CD14-positive monocyte (primary cell): Measurements from ENCODE around the gene INS. TPM values are rescaled to one million over a fixed set of nuclear protein-coding genes. Genes with fewer than 3 reads are reported as not detected.

Experiments used
- DNase-seq, 3 donors: peaks; one replicate each; pipeline ENCODE4 v3.0.0-alpha.2; 2011 to 2022
- H2AFZ ChIP-seq: 2 replicates; pipeline ENCODE4 v1.6.0; 2012; ENCODE audit warnings: mild to moderate bottlenecking, low read depth, low read length, inconsistent platforms; ENCODE audit not compliant: insufficient read depth, poor library complexity, severe bottlenecking
- H3K27ac ChIP-seq, 2 donors: 1 replicate in 1 of 2; 2 replicates in 1 of 2; pipeline ENCODE4 v1.5.1; 2012 to 2013; ENCODE audit warnings: low read length in 2 of 2, control low read depth in 1 of 2, inconsistent platforms in 1 of 2, low read depth in 1 of 2, mild to moderate bottlenecking in 1 of 2
- H3K27me3 ChIP-seq, 2 donors: one replicate each; pipeline versions ENCODE4 v1.6.0 to v1.6.1; 2011 to 2013; ENCODE audit warnings: low read length in 2 of 2; ENCODE audit not compliant: control insufficient read depth in 2 of 2, insufficient read depth in 2 of 2
- H3K36me3 ChIP-seq, 2 donors: replicated peaks in 1 of 2; 1 replicate in 1 of 2; 2 replicates in 1 of 2; pipeline versions ENCODE4 v1.5.1 to v1.6.1; 2012 to 2013; ENCODE audit warnings: low read length in 2 of 2, control low read depth in 1 of 2, inconsistent platforms in 1 of 2, mild to moderate bottlenecking in 1 of 2; ENCODE audit not compliant: insufficient read depth in 2 of 2, control insufficient read depth in 1 of 2
- H3K4me1 ChIP-seq, 2 donors: 1 replicate in 1 of 2; 2 replicates in 1 of 2; pipeline versions ENCODE4 v1.5.1 to v1.6.1; 2012 to 2013; ENCODE audit warnings: low read length in 2 of 2, control low read depth in 1 of 2, inconsistent platforms in 1 of 2, mild to moderate bottlenecking in 1 of 2, moderate library complexity in 1 of 2; ENCODE audit not compliant: insufficient read depth in 2 of 2, control insufficient read depth in 1 of 2
- H3K4me2 ChIP-seq: replicated peaks from 2 replicates; pipeline ENCODE3; 2012; ENCODE audit warnings: low read length, moderate library complexity, mild to moderate bottlenecking; ENCODE audit not compliant: poor library complexity, severe bottlenecking; ENCODE audit errors: extremely low read depth
- H3K4me3 ChIP-seq, 3 experiments: fragments of 200-600 bp in 1 of 3; sonication (generic) in 1 of 3; replicated peaks in 1 of 3; 1 replicate in 2 of 3; 2 replicates in 1 of 3; pipeline ENCODE4 v1.5.1; 2011 to 2013; ENCODE audit warnings: low read length in 3 of 3, mild to moderate bottlenecking in 3 of 3, control low read depth in 2 of 3, low read depth in 2 of 3, inconsistent platforms in 1 of 3, moderate library complexity in 1 of 3
- H3K79me2 ChIP-seq: 2 replicates; pipeline ENCODE4 v1.6.0; 2012; ENCODE audit warnings: mild to moderate bottlenecking, control low read depth, inconsistent platforms, low read length, moderate library complexity; ENCODE audit not compliant: insufficient read depth
- H3K9ac ChIP-seq: 2 replicates; pipeline ENCODE4 v1.6.0; 2017; ENCODE audit warnings: low read length, mild to moderate bottlenecking; ENCODE audit not compliant: insufficient read depth, poor library complexity, severe bottlenecking
- H3K9me3 ChIP-seq, 2 donors: replicated peaks in 1 of 2; 1 replicate in 1 of 2; 2 replicates in 1 of 2; pipeline versions ENCODE4 v1.5.1 to v1.6.1; 2012 to 2013; ENCODE audit warnings: low read length in 2 of 2, control low read depth in 1 of 2; ENCODE audit not compliant: control insufficient read depth in 1 of 2, insufficient read depth in 1 of 2
- H4K20me1 ChIP-seq: 2 replicates; pipeline ENCODE4 v1.6.0; 2012; ENCODE audit warnings: mild to moderate bottlenecking, low read length, control low read depth, moderate library complexity; ENCODE audit not compliant: insufficient read depth
- H3K27ac Mint-ChIP-seq, 7 donors: one replicate each; pipeline ENCODE4 v1.8.0; 2020; ENCODE audit warnings: mild to moderate bottlenecking in 7 of 7, mixed read lengths in 7 of 7, moderate library complexity in 6 of 7, inconsistent platforms in 2 of 7
- H3K27me3 Mint-ChIP-seq, 3 donors: one replicate each; pipeline ENCODE4 v1.8.0; 2021 to 2022; ENCODE audit warnings: low read depth in 3 of 3, mild to moderate bottlenecking in 3 of 3, mixed read lengths in 3 of 3, moderate library complexity in 3 of 3, inconsistent platforms in 1 of 3
- H3K36me3 Mint-ChIP-seq, 2 donors: one replicate each; pipeline ENCODE4 v1.8.0; 2020; ENCODE audit warnings: mixed read lengths in 2 of 2, inconsistent platforms in 1 of 2, mild to moderate bottlenecking in 1 of 2
- H3K4me1 Mint-ChIP-seq: one replicate; pipeline ENCODE4 v1.8.0; 2020; ENCODE audit warnings: mild to moderate bottlenecking, mixed read lengths
- H3K4me3 Mint-ChIP-seq, 2 donors: one replicate each; pipeline ENCODE4 v1.8.0; 2020; ENCODE audit warnings: mild to moderate bottlenecking in 2 of 2, mixed read lengths in 2 of 2, moderate library complexity in 1 of 2
- H3K9me3 Mint-ChIP-seq, 7 donors: one replicate each; pipeline ENCODE4 v1.8.0; 2020 to 2022; ENCODE audit warnings: mixed read lengths in 7 of 7, mild to moderate bottlenecking in 6 of 7, moderate library complexity in 6 of 7, inconsistent platforms in 2 of 7
- CTCF ChIP-seq: fragments of 200-600 bp; IDR thresholded peaks from one replicate; pipeline ENCODE4 v1.8.0; 2022; ENCODE audit warnings: antibody characterized with exemption, mild to moderate bottlenecking
- WGBS: methylation state at CpG from one replicate; pipeline ENCODE4 v1.1.5; 2013; ENCODE audit warnings: missing lambda C conversion rate; ENCODE audit not compliant: insufficient coverage; 5-methylcytosine and 5-hydroxymethylcytosine counted together
- intact Hi-C, 2 donors: fragments of 100-400 bp; cut with micrococcal nuclease; formaldehyde crosslinking; loops; one replicate each; pipeline versions ENCODE4 v1.15.0 to v1.15.1; 2023
- polyA plus RNA-seq, 3 donors: library from polyadenylated mRNA; depleted of rRNA in 1 of 3; unstranded in 2 of 3; stranded (reverse) in 1 of 3; fragments of 300-500 nt in 2 of 3; fragments of >200 nt in 1 of 3; fragmentation: Illumina TruSeq in 2 of 3; gene quantifications; 1 replicate in 2 of 3; 2 replicates in 1 of 3; pipeline ENCODE4 v1.2.3, GENCODE V29; 2012 to 2021

The INS gene
- polyA plus RNA-seq, 3 donors = not detected

GRCh38 chr11:2157294-2158040 lies 3.5 kb downstream of the INS start:
- Histone ChIP-seq H2AFZ (no peak overlapping the region), H3K27me3 (no peaks in the 10 kb centered on the region), H3K4me3 (no peak overlapping the region), H4K20me1 (no peaks in the 10 kb centered on the region), H3K9ac (no peak overlapping the region), H3K4me2 (no peak overlapping the region), H3K36me3 (no peaks in the 10 kb centered on the region), H3K9me3 (no peaks in the 10 kb centered on the region), H3K4me1 (no peaks in the 10 kb centered on the region), H3K79me2 (no peaks in the 10 kb centered on the region), H3K27ac (no peak overlapping the region)
- intact Hi-C loops = loop anchor here in 1 of 2 donors (5.0 to 10.0 kb wide), 3 partner anchors 233 to 505 kb away; no protein-coding TSS in a partner anchor
- 79% methylated on average over 13 of the region's 18 CpGs for WGBS
- no peak for TF ChIP-seq CTCF
- Mint-ChIP-seq H3K4me1 (peaks cover 5% of the 10 kb centered on the region), H3K27me3 (peaks cover 0 to 22% (median 3%) of the 10 kb centered on the region in 3 donors), H3K4me3 (no peak overlapping the region), H3K36me3 (no peaks in the 10 kb centered on the region), H3K27ac (peak overlapping the region in 1 of 7 donors; percentile 46), H3K9me3 (peaks cover 0 to 1% (median 0%) of the 10 kb centered on the region in 7 donors)
- no peak for DNase-seq

- intact Hi-C loops = loop anchor here in 1 of 2 donors (5.0 to 10.0 kb wide), 3 partner anchors 232 to 504 kb away; no protein-coding TSS in a partner anchor
- Histone ChIP-seq H3K9me3 (no peaks in the 10 kb centered on the region), H3K27me3 (no peaks in the 10 kb centered on the region), H3K79me2 (no peaks in the 10 kb centered on the region), H3K36me3 (no peaks in the 10 kb centered on the region), H3K4me2 (no peak overlapping the region), H3K27ac (no peak overlapping the region), H4K20me1 (no peaks in the 10 kb centered on the region), H3K9ac (no peak overlapping the region), H2AFZ (no peak overlapping the region), H3K4me1 (peaks cover 3 to 4% of the 10 kb centered on the region in 2 donors), H3K4me3 (no peak overlapping the region)
- Mint-ChIP-seq H3K9me3 (peaks cover 0 to 1% (median 0%) of the 10 kb centered on the region in 7 donors), H3K4me1 (peaks cover 10% of the 10 kb centered on the region), H3K4me3 (no peak overlapping the region), H3K27ac (peak overlapping the region in 1 of 7 donors; percentile 46), H3K36me3 (no peaks in the 10 kb centered on the region), H3K27me3 (peaks cover 0 to 22% (median 3%) of the 10 kb centered on the region in 3 donors)
- 41% methylated on average over 19 of the region's 19 CpGs for WGBS
- peak; percentile 84 for TF ChIP-seq CTCF
- DNase-seq = peak; percentile 23 to 54 (median 51)
Measured at GRCh38 chr11:2156416-2157182, 4.4 kb downstream of the INS start.
